ENCODE data around the gene LIMS3. TPM values are rescaled to one million over a fixed set of nuclear protein-coding genes. Genes with fewer than 3 reads are reported as not detected.
A peak's percentile ranks its signal among the peaks of the same experiment; 100 is the strongest.
"Not testable (repeated sequence)": the region's sequence is repeated elsewhere in the genome, so short reads cannot be mapped to it uniquely, and the experiment has no call there.

The LIMS3 gene, protein sequence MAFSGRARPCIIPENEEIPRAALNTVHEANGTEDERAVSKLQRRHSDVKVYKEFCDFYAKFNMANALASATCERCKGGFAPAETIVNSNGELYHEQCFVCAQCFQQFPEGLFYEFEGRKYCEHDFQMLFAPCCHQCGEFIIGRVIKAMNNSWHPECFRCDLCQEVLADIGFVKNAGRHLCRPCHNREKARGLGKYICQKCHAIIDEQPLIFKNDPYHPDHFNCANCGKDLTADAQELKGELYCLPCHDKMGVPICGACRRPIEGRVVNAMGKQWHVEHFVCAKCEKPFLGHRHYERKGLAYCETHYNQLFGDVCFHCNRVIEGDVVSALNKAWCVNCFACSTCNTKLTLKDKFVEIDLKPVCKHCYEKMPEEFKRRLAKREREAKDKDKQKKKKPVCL
- total RNA-seq, result 1 to 10 TPM in 2 of 3 donors, under 1 TPM in 1; 0.90 to 2.8 (median 1.6) TPM
- long read RNA-seq, donor 1, result 0 reads
- long read RNA-seq, donor 2, result 0 reads

- H3K4me3 ChIP-seq; intact Hi-C loops (cut with DNase I, micrococcal nuclease); H3K4me1 ChIP-seq (ENCODE audit: low read depth); H3K9me3 ChIP-seq; DNase-seq; H3K36me3 ChIP-seq (ENCODE audit: low read depth): not testable (repeated sequence)
- ATAC-seq, result peak; percentile 66
These were observed at the start of gene LIMS3 for GRCh38 chr2:109898462-109899336. Gene LIMS3 (plus strand): TSS chr2:109898688. CDS start chr2:109898729, 41 bp downstream.

- H3K4me3 ChIP-seq; H3K9me3 ChIP-seq; DNase-seq; H3K36me3 ChIP-seq (ENCODE audit: low read depth); H3K4me1 ChIP-seq (ENCODE audit: low read depth); intact Hi-C loops (cut with DNase I, micrococcal nuclease): not testable (repeated sequence)
- peak; percentile 93 for ATAC-seq
These were observed 27.2 kb upstream of the LIMS3 start for GRCh38 chr2:109871129-109871751.

DNA sequence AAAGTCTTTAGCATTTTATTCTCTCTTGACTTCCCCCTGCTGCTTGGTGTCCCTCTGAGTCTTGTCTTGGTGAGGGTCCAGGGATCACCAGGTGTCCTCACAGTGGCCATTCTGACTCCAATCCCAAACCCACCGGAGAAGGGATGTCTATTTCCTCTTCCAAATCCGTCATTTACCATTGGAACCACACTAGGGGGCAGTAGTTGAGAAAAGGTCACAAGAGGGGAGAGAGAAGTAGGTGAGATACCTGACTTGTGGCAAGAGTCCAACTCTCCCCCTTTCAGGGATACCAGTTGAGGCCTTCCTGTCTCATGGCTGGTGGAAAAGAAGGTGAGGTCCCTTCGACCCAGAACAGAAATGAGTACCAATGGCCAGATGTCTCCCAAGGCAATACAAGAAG is 21.9 kb upstream of the LIMS3 start:
- intact Hi-C loops (cut with DNase I, micrococcal nuclease); H3K4me1 ChIP-seq (ENCODE audit: low read depth); H3K9me3 ChIP-seq; ATAC-seq; H3K4me3 ChIP-seq; DNase-seq; H3K36me3 ChIP-seq (ENCODE audit: low read depth): not testable (repeated sequence)

GRCh38 chr2:109882112-109882511 is 16.4 kb upstream of the LIMS3 start:
- intact Hi-C loops (cut with DNase I, micrococcal nuclease); ATAC-seq; H3K9me3 ChIP-seq: not testable (repeated sequence)

DNA sequence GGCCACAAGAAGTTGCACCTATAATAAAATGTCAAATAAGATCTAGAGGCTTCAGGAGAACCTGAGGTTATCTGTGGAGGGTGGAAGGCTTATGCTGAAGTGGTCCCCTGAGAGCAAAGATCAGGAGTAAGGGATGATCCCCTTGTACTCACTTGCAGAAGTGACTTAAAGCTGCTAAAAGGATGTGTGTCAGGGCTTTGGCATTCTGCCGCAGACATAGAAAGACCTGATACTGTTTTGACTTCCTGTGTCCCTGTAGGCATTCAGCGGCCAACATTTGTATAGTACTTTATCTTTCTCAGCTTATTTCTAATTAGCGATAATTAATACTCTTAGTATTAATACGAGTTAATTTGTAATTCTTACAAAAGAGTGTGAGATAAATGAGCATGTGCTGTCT is 10.1 kb upstream of the LIMS3 start:
- DNase-seq; H3K4me1 ChIP-seq (ENCODE audit: low read depth); H3K36me3 ChIP-seq (ENCODE audit: low read depth); ATAC-seq; H3K4me3 ChIP-seq; H3K9me3 ChIP-seq; intact Hi-C loops (cut with DNase I, micrococcal nuclease): not testable (repeated sequence)

More at GRCh38 chr2:109882112-109882511, 16.4 kb upstream of the LIMS3 start:
- H3K4me3 ChIP-seq; H3K4me1 ChIP-seq (ENCODE audit: low read depth); H3K36me3 ChIP-seq (ENCODE audit: low read depth); DNase-seq: not testable (repeated sequence)

GRCh38 chr2:109889909-109890308 is 8.6 kb upstream of the LIMS3 start:
- H3K9me3 ChIP-seq; H3K4me3 ChIP-seq; H3K36me3 ChIP-seq (ENCODE audit: low read depth); H3K4me1 ChIP-seq (ENCODE audit: low read depth); intact Hi-C loops (cut with DNase I, micrococcal nuclease); DNase-seq: not testable (repeated sequence)
- peak; percentile 66 for ATAC-seq

DNA sequence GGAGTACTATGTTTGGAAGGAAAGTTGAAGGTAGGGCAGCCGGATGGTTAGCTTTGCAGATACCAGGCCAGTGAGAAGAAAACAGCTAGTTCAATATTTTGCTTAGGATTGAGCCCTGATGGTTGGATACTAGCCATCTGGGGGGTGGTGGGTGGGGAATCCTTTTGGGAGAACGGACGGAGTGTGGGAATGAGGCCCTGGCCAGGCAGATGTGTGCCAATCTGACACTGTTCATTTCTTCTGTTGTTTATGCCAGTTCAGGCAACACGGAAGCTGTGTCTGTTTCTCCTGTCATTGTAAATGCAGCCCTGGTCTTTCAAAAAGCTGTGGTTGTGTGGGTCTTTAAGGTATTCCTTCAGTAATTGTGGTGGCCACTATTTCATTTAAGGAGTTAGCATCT is 7.5 kb upstream of the LIMS3 start:
- H3K4me1 ChIP-seq (ENCODE audit: low read depth); H3K36me3 ChIP-seq (ENCODE audit: low read depth); intact Hi-C loops (cut with DNase I, micrococcal nuclease); H3K4me3 ChIP-seq; H3K9me3 ChIP-seq; DNase-seq; ATAC-seq: not testable (repeated sequence)

DNA sequence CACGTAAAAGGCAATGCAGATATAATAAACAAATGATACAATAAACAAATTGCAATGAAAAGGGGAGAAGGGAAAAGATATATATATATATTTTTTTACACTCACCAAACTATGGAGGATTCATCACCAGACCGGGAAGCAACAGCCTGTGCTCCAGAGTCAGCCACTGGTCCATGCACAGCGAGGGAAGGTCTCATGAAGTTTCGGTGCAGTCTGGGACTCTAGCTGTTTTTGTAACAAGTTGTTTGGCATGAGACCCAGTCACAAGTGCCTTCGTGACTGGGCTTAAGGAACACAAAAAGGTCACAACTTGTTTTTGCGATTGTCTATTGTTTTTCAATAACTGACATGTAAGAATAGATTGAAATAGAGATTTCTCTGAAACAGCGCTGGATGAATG is 4.8 kb upstream of the LIMS3 start:
- DNase-seq; H3K4me3 ChIP-seq; ATAC-seq; H3K36me3 ChIP-seq (ENCODE audit: low read depth); H3K4me1 ChIP-seq (ENCODE audit: low read depth); H3K9me3 ChIP-seq; intact Hi-C loops (cut with DNase I, micrococcal nuclease): not testable (repeated sequence)

- H3K4me1 ChIP-seq (ENCODE audit: low read depth); intact Hi-C loops (cut with DNase I, micrococcal nuclease); ATAC-seq; H3K4me3 ChIP-seq; H3K36me3 ChIP-seq (ENCODE audit: low read depth); DNase-seq; H3K9me3 ChIP-seq: not testable (repeated sequence)
These were observed 4.3 kb upstream of the LIMS3 start for GRCh38 chr2:109894141-109894540.

DNA sequence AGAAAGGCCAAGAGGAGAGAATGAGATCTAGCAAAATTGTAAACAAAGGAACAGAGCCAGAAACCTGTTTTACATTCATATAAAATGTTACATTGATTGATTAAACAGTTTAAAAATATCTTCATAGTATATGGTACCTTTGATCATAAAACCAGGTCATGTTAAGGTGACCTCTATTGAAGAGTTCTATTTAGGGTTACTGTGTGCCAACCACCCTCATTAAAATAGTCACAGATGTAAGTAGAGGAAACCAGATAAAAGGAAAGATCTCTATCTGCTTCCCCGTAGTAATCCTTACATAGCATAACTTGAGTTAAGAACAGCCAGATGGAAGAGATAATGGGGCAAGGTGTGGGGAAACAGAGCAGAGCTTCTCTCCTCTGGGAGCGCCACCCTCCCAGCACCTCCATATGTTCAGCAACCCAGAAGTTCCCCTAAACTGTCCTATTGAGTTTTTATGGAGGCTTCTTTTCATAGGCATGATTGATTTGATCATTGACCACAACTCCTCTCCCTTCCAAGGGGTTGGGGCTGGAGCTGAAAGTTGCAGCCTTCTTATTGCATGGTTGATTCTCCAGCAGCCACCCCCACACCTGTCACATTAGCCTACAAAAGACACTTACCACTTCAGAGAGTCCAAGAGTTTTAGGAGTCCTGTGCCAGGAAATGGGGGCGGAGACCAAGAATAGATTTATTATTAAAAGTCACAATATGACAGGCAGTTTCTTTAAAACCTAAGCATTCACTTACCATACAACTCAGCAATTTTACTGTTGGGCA is 3.2 kb upstream of the LIMS3 start:
- intact Hi-C loops (cut with DNase I, micrococcal nuclease); DNase-seq; ATAC-seq; H3K4me1 ChIP-seq (ENCODE audit: low read depth); H3K4me3 ChIP-seq; H3K36me3 ChIP-seq (ENCODE audit: low read depth); H3K9me3 ChIP-seq: not testable (repeated sequence)

DNA sequence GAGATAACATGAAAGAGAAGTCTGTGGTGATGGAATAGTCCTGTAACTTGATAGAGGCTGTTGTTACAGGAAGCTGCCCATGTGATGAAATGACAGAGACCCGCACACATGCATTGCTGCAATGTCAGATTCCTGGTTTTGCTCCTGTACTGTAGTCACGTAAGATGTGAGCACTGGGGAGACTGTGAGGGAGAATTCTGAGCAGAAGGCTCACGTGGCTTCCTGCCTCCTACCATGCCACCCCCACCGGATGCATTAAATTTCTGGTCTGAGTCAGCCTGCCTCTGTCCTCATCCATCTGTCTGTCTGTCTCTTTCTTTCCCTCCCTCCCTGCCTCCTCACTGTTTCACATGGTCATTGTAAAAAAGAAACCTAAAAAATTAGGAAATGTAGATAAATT is 2.3 kb upstream of the LIMS3 start:
- H3K9me3 ChIP-seq; DNase-seq; H3K36me3 ChIP-seq (ENCODE audit: low read depth); intact Hi-C loops (cut with DNase I, micrococcal nuclease); H3K4me3 ChIP-seq; H3K4me1 ChIP-seq (ENCODE audit: low read depth): not testable (repeated sequence)
- ATAC-seq, result peak; percentile 67

GRCh38 chr2:109897769-109898461 is 573 bp upstream of the LIMS3 start:
- DNase-seq; intact Hi-C loops (cut with DNase I, micrococcal nuclease); H3K9me3 ChIP-seq; H3K36me3 ChIP-seq (ENCODE audit: low read depth); H3K4me1 ChIP-seq (ENCODE audit: low read depth); H3K4me3 ChIP-seq: not testable (repeated sequence)
- peak; percentile 10 for ATAC-seq

DNA sequence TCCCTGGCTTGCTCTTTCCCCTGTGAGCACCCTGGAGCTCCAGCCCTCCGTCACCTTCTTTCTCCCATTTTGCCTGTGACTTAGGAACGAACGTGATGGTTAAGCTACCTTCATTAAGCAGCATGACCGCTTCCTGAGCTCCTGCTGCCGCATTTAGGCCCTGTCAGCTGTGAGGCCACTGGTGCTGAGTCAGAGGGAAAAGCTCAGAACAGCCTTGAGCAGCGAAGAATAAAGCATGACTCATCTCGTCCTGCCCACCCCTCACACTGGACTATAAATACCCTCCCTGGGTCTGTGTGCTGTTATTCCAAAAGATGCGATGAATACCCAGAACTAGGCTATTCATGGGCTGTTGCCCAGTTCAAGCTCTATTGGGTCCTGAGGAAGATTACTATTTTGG is 7.3 kb downstream of the LIMS3 start:
- intact Hi-C loops (cut with DNase I, micrococcal nuclease); H3K36me3 ChIP-seq (ENCODE audit: low read depth); DNase-seq; H3K9me3 ChIP-seq; H3K4me1 ChIP-seq (ENCODE audit: low read depth); H3K4me3 ChIP-seq: not testable (repeated sequence)
- ATAC-seq, result peak; percentile 43

Measured in mucosa of descending colon (tissue), 3 donors.